NCI-H1694 treated with DMSO at 0.1 percent for 48 hours (cell line): Measurements from ENCODE around the gene FAM227B.
"Not testable (repeated sequence)": the region's sequence is repeated elsewhere in the genome, so short reads cannot be mapped to it uniquely, and the experiment has no call there.

Experiments used
- DNase-seq: peaks from one replicate; lab custom pipeline; 2025; lab: John Stamatoyannopoulos, UW

Gene FAM227B

DNA sequence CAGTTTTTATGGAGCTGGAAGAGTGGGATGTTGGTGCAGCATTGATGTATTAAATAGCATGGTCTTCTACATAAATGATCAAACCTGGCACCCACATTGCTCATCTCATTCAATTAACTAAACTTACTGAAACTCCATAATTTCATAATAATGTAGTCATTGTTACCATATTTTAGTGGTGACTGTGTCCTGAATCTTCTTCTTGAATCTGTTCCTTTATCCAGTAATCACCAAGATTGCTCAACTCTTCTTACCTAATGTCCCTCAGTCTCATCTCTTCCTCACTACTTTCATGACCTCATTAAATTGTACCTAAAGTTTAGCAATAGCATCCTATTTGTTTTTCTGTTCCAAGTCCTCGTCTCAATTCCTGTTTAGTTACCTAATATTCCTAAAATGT is 127.8 kb downstream of the FAM227B start:
- no peak for DNase-seq

DNA sequence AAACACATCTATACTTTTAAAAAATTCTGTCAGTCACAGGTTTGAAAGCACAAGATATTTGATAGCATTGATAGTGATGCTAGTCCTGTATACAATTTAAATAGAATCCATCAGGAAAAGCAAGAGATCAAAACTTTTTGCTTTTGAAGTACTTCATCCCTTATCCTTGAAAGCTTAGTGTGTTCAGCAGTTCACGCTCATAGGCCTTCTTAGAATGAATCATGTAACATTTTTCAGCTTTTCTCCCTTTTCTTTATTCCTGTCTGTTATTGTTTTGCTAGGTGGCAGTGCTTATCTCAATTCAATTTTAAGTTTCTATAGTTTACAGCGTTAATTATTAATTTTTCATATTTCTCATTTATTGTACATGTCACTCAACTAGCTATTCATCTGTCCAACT is 128.5 kb downstream of the FAM227B start:
- DNase-seq: no peak

GRCh38 chr15:49490966-49491365 is 129.7 kb downstream of the FAM227B start:
- DNase-seq: no peak

GRCh38 chr15:49485401-49485800 is 135.2 kb downstream of the FAM227B start:
- not testable (repeated sequence) for DNase-seq

GRCh38 chr15:49478982-49479381 is 141.6 kb downstream of the FAM227B start:
- not testable (repeated sequence) for DNase-seq

GRCh38 chr15:49478021-49478420 is 142.6 kb downstream of the FAM227B start:
- not testable (repeated sequence) for DNase-seq

DNA sequence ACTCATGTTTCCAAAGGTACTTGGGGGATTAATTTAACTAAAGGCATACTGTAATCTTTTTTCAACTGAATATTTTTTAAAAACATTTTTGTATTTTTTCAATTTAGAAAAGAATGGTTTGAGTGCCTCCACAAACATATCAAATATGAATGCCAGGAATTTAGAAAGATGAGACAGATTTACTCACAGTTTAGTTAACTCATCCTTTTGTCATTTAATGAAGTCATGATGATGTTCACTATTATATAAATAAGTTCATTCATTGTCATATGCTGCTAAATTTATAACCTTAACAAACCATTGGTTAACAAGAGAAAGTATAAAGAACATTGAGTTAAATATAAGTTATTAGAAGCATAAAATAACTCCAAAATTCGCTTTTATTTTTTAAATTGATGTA is 147.6 kb downstream of the FAM227B start:
- no peak for DNase-seq

DNA sequence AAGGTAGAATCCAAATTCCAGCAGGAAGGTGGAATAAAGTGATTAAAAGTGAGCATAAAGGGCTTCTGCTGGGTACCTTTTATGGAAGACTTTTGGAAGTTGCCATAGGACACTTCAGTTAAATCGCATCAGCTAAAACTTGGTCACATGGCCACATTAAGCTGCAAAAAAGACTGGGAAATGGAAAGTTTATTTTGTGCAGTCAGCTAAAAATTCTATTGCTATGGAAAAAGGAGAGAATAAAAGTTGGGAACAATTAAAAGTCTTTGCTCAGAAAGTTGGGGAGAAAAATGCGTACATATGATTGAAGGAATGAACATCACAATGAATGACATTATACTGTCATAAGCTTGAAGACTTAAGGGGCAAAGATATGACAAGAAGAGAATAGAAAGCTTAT is 148.3 kb downstream of the FAM227B start:
- no peak for DNase-seq

DNA sequence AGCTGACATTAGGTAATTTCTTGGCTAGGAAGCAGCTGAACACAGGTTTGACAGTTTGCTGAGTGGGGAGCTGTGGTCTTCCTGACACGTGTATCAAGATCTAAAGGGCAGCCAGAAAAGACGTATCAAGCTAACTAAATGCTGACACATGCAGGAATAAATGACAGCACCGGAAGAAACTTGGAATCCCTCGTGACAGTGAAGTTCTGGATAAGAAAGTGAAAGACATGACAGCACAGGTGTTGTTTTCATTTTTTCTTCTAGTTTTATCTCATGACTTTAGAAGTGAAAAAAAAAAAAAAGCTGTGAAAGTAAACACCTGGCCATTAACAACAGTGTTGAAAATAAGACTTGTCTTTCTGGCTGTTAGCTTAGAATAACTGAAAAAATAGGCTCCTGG is 148.9 kb downstream of the FAM227B start:
- DNase-seq: no peak

DNA sequence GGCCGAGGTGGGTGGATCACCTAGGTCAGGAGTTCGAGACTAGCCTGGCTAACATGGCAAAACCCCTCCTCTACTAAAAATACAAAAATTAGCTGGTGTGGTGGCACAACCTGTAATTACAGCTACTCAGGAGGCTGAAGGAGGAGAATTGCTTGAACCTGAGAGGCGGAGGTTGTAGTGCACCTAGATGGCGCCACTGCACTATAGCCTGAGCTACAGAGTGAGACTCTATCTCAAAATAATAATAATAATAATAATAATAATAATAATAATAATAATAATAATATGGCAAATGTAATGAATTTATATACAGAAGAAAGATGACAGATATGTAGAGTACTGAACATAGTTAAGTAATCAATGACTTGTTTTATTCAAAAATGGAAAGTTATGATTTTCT is 149.4 kb downstream of the FAM227B start:
- not testable (repeated sequence) for DNase-seq

- no peak for DNase-seq
Observed at GRCh38 chr15:49468481-49468839, 152.2 kb downstream of the FAM227B start.

GRCh38 chr15:49467746-49468480 is 152.7 kb downstream of the FAM227B start:
- no peak for DNase-seq

DNA sequence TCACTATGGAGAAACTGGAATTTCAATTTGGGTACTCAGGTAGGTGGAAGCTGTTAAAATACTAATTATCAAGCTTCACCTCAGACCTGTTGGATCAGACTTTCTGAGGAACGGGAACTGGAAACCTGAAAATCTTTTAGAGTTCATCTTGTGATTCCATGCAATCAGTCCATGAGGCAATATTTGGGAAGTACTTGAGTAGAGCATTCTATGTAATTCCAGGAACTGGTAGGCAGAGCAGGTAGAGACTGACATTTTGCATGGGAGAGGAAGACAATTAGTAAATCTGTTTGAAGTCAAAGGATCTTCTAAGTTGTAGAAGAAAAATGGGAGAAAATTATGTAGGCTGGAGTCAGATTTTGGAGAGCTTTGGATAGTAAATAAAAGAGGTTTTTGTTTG is 154.5 kb downstream of the FAM227B start:
- DNase-seq: no peak

DNA sequence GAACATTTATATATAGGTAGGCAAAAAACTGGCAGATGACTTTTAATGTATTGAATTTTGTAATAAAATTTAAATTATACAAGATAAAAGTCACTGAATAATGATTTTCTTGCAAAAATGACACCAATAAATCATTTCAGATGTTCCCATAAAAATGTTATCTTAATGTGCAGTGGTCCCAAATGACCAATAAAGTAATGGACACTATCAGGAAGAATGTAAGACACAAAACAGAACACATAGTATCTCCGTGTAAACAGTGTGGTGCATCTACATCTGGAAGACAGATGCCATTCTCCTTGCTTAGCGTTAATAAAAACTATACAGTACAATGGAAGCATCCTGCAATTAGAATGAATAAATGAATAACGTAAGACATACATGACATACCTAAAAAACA is 156.1 kb downstream of the FAM227B start:
- no peak for DNase-seq

DNA sequence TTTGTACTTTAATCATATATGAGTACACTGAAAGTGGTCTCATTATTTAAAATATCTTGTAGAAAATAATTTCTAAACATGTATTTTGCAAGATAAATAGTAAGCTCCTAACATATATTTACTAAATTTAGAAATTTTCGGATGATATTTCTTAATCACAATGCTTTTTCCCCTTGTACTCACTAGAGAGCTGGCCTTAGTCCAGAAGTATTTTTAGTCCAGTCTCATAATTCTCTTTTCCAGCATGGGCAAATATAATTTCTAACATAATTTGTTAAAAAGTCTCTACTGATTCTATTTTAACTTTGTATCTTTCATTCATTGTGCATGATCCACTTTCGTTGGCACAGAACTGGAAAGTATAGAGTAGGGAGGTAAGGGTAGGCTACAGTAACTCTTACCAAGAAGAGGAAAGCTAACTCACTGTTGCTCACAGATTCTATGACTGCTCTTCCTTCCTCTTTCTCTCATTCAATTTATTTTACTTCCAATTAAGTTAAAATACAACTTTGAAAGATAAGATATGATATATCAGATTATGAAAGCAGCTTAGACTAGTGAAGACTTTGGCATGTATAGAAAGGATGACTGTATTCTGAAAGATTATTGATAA is 158.3 kb downstream of the FAM227B start:
- no peak for DNase-seq

DNA sequence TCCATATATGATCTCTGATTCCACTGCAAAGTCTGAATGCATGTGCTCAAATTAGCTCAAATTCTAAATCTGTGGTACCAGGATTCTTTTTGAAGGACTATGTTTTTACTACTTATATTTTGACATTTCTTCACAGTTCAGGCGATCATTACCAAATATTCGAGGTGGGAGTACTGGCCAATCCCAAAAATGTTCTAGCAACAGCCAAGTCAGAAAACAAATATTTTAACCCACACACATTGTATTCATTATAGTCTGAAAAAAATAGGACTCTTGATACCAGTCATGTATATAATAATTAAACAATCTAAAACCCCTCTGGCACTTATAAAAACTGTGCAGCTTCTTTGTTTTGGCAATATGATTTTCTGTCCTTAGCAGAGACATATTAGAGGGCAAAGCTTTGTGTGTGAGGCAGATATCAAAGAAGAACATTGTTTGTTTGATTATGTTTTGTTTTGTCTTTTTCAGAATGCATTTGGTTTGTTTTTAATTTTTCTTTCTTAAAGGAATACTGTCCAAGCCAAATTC is 160.1 kb downstream of the FAM227B start:
- no peak for DNase-seq

DNA sequence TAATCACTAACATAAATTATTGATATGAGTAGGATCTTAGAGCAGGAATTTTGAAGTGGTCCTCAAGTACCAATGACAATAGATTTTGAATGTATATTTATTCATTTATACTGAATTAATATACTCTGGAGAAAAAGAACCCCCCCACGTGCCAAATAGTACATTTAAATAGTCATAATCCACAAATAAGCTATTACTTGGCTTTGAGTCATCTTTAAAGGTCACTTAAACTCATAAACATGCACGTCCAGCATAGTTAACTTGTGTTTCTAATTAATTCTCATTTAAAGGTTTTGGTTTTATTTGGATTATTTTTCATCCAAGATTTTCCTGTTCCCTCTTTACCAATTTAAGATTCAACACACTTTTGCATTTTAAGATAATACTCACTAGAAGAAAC is 162.5 kb downstream of the FAM227B start:
- no peak for DNase-seq

- no peak for DNase-seq
Observed at GRCh38 chr15:49456166-49456565, 164.5 kb downstream of the FAM227B start.

DNA sequence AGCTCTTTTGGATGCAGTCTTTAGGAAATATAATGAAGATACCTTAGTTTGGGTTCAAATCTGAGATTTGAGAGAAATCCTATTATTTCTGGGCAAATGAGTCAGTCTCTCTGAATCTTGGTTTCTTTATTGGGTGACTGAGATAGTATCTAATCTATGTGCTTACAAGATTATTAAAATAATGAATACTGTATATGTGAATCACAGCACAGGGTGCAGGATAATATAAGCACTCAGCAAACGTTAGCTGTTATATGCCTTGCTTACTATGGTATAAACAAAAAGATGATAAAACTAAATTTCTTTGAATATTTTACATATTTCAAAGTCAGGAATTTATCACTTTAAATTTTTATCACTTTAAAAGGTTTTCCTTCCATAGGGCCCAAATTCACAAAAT is 168.0 kb downstream of the FAM227B start:
- DNase-seq: no peak

DNA sequence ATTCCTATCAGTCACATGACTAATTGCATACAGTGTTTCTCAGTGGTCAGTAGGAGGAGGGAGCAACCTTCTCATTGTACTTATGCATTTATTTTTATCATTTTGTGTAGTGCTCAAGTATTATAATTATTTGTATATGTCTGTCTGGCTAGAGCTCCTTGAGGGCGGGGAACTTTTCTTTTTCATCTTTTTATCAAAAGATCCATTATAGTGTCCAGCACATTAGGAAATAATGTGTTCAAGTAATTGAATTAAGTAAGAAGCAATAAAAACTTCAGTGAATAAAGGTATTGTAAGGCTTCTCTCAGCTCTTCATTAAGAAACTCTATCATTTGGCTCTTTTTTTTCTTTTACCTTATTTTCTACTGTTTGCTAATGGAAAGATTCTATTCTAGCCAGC is 178.8 kb downstream of the FAM227B start:
- no peak for DNase-seq

DNA sequence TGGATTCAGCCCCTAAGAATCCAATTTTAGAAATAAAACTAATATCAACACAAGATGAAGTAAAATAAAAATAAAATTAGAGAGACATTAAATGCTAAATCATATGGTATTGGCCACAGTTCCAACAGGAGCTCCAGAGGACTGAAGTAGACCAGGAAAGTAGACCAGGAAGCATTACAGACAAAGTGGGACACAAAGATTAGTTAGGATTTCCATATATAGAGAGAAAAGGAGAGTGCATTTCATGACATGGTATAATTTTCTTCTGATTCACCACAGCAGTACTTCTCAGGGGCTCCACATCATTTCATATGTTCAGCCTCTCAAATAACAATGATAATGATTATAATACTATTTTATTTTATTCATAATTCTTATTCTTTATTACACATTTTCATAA is 179.3 kb downstream of the FAM227B start:
- no peak for DNase-seq

- DNase-seq: no peak
Observed at GRCh38 chr15:49439678-49440395, 180.8 kb downstream of the FAM227B start.
